ENCODE measurements around the gene GUCA2B.

Gene GUCA2B

GRCh38 chr1:42117214-42117613 is 36.0 kb upstream of the GUCA2B start:
- H3K36me3 ChIP-seq, result no peaks in the 10 kb centered on the region
- peaks cover 15% of the 10 kb centered on the region for H3K27me3 ChIP-seq
- H3K4me1 ChIP-seq (ENCODE audit: control insufficient read depth in 1 of 2, insufficient read depth in 1 of 2, low read depth in 1 of 2, low read length in 1 of 2), result no peaks in the 10 kb centered on the region
- H3K27ac ChIP-seq, result no peak overlapping the region
- no peaks in the 10 kb centered on the region for H3K9me3 ChIP-seq
- no peak for TF ChIP-seq CTCF (IDR thresholded peaks at IDR 0.05)
- H3K4me3 ChIP-seq (ENCODE audit: low read depth in 1 of 2, low read length in 1 of 2), result no peak overlapping the region

GRCh38 chr1:42118125-42118524 is 35.1 kb upstream of the GUCA2B start:
- Histone ChIP-seq H3K27ac (no peak overlapping the region), H3K9me3 (no peaks in the 10 kb centered on the region), H3K4me1 (ENCODE audit: control insufficient read depth in 1 of 2, insufficient read depth in 1 of 2, low read depth in 1 of 2, low read length in 1 of 2) (no peaks in the 10 kb centered on the region), H3K4me3 (ENCODE audit: low read depth in 1 of 2, low read length in 1 of 2) (no peak overlapping the region), H3K27me3 (peaks cover 15% of the 10 kb centered on the region), H3K36me3 (no peaks in the 10 kb centered on the region)
- no peak for TF ChIP-seq CTCF (IDR thresholded peaks at IDR 0.05)

- H3K27me3 ChIP-seq, result peaks cover 5% of the 10 kb centered on the region
- H3K9me3 ChIP-seq, result no peaks in the 10 kb centered on the region
- no peaks in the 10 kb centered on the region for H3K4me1 ChIP-seq (ENCODE audit: control insufficient read depth in 1 of 2, insufficient read depth in 1 of 2, low read depth in 1 of 2, low read length in 1 of 2)
- H3K4me3 ChIP-seq (ENCODE audit: low read depth in 1 of 2, low read length in 1 of 2), result no peak overlapping the region
- no peak overlapping the region for H3K27ac ChIP-seq
- TF ChIP-seq CTCF (IDR thresholded peaks at IDR 0.05), result no peak
- no peaks in the 10 kb centered on the region for H3K36me3 ChIP-seq
Measured at GRCh38 chr1:42122408-42122807, 30.8 kb upstream of the GUCA2B start.

- Histone ChIP-seq H3K27ac (no peak overlapping the region), H3K9me3 (no peaks in the 10 kb centered on the region), H3K4me1 (ENCODE audit: control insufficient read depth in 1 of 2, insufficient read depth in 1 of 2, low read depth in 1 of 2, low read length in 1 of 2) (no peaks in the 10 kb centered on the region), H3K36me3 (no peaks in the 10 kb centered on the region), H3K27me3 (no peaks in the 10 kb centered on the region), H3K4me3 (ENCODE audit: low read depth in 1 of 2, low read length in 1 of 2) (no peak overlapping the region)
- no peak for TF ChIP-seq CTCF (IDR thresholded peaks at IDR 0.05)
Measured at GRCh38 chr1:42125552-42125951, 27.7 kb upstream of the GUCA2B start.

GRCh38 chr1:42127767-42128166 is 25.4 kb upstream of the GUCA2B start:
- Histone ChIP-seq H3K36me3 (no peaks in the 10 kb centered on the region), H3K4me1 (ENCODE audit: control insufficient read depth in 1 of 2, insufficient read depth in 1 of 2, low read depth in 1 of 2, low read length in 1 of 2) (no peaks in the 10 kb centered on the region)
- no peak for TF ChIP-seq CTCF (IDR thresholded peaks at IDR 0.05)

GRCh38 chr1:42128499-42128898 is 24.7 kb upstream of the GUCA2B start:
- Histone ChIP-seq H3K36me3 (no peaks in the 10 kb centered on the region), H3K4me1 (ENCODE audit: control insufficient read depth in 1 of 2, insufficient read depth in 1 of 2, low read depth in 1 of 2, low read length in 1 of 2) (no peaks in the 10 kb centered on the region), H3K9me3 (no peaks in the 10 kb centered on the region), H3K27me3 (no peaks in the 10 kb centered on the region), H3K4me3 (ENCODE audit: low read depth in 1 of 2, low read length in 1 of 2) (no peak overlapping the region), H3K27ac (no peak overlapping the region)
- TF ChIP-seq CTCF (IDR thresholded peaks at IDR 0.05), result no peak

More at GRCh38 chr1:42127767-42128166, 25.4 kb upstream of the GUCA2B start:
- H3K4me3 ChIP-seq (ENCODE audit: low read depth in 1 of 2, low read length in 1 of 2), result no peak overlapping the region
- H3K9me3 ChIP-seq, result no peaks in the 10 kb centered on the region
- H3K27me3 ChIP-seq, result no peaks in the 10 kb centered on the region
- H3K27ac ChIP-seq, result no peak overlapping the region
